ELR (cell line): ENCODE results near the gene PIGO.

Experiments used
- DNase-seq: peaks from one replicate; pipeline ENCODE4 v3.0.0-alpha.2; 2015; ENCODE audit warnings: low read depth

The PIGO gene

GRCh38 chr9:35106343-35106730, 9.9 kb upstream of the PIGO start:
- DNase-seq = no peak

- no peak for DNase-seq
These were observed 9.4 kb upstream of the PIGO start for GRCh38 chr9:35105571-35106342.

GRCh38 chr9:35105126-35105525, 8.7 kb upstream of the PIGO start:
- no peak for DNase-seq

- no peak for DNase-seq
These were observed 8.2 kb upstream of the PIGO start for GRCh38 chr9:35104586-35104985.

GRCh38 chr9:35103660-35104191, 7.3 kb upstream of the PIGO start:
- no peak for DNase-seq

GRCh38 chr9:35102769-35103659, 6.6 kb upstream of the PIGO start, which contains the start of gene STOML2:
STOML2 (minus strand) TSS chr9:35103131; CDS start chr9:35103094, 37 bp downstream.
- DNase-seq = peak; percentile 98

GRCh38 chr9:35102465-35102768, 6.0 kb upstream of the PIGO start:
- DNase-seq = peak; percentile 51

- DNase-seq = no peak
These were observed 1.2 kb upstream of the PIGO start for GRCh38 chr9:35097573-35097972.

GRCh38 chr9:35091536-35091935, 4.9 kb downstream of the PIGO start:
- DNase-seq = no peak

GRCh38 chr9:35089434-35089833, 7.0 kb downstream of the PIGO start:
- DNase-seq = no peak

GRCh38 chr9:35085078-35085477, 11.3 kb downstream of the PIGO start:
- no peak for DNase-seq

- peak; percentile 95 for DNase-seq
These were observed 16.7 kb downstream of the PIGO start, which contains the start of gene FANCG for GRCh38 chr9:35079426-35080341. FANCG (minus strand) TSS chr9:35079942; CDS start chr9:35079524, 418 bp downstream.

- peak; percentile 36 for DNase-seq
These were observed 17.4 kb downstream of the PIGO start for GRCh38 chr9:35079041-35079425.

- no peak for DNase-seq
These were observed 18.3 kb downstream of the PIGO start for GRCh38 chr9:35078066-35078465.

GRCh38 chr9:35076848-35077247, 19.5 kb downstream of the PIGO start:
- DNase-seq = no peak

- DNase-seq = no peak
These were observed 21.0 kb downstream of the PIGO start for GRCh38 chr9:35075358-35075757.

GRCh38 chr9:35074791-35075190, 21.6 kb downstream of the PIGO start:
- no peak for DNase-seq

GRCh38 chr9:35074141-35074540, 22.2 kb downstream of the PIGO start:
- no peak for DNase-seq

GRCh38 chr9:35073279-35073612, 23.1 kb downstream of the PIGO start:
- DNase-seq = peak; percentile 29

- peak; percentile 100 for DNase-seq
These were observed 23.7 kb downstream of the PIGO start, which contains the start of gene VCP for GRCh38 chr9:35072461-35073278. VCP (minus strand) TSS chr9:35072625; CDS start chr9:35072353, 272 bp downstream.
